Measurements from ENCODE around the gene FASTKD3. TPM values are rescaled to one million over a fixed set of nuclear protein-coding genes. Genes with fewer than 3 reads are reported as not detected.

The FASTKD3 gene
- polyA plus RNA-seq, 1 donor from 2014 or later, result 27.8 TPM

DNA sequence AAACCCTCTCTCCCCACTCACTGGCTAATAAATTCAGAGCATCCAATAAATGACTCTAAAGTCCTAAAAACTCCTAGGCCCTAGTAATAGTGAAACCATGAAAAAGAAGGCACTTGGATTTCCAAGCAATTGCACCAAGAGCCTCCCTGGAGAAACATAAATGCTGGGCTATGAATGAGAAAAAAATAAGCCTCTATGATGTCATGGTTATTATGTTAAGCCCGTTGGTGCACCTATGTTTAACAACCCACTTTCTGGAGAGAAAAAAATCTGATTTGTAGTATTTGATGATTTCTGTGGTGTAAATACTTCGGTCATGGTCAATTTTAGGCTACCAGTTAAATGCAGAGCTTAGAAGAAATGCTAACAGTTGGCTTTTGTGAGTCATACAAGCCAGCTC, 26.3 kb downstream of the FASTKD3 start:
- H3K9me3 ChIP-seq (ENCODE audit: low read length), result no peaks in the 10 kb centered on the region
- H3K9me2 ChIP-seq (ENCODE audit: insufficient read depth, low read length), result no peaks in the 10 kb centered on the region
- no peaks in the 10 kb centered on the region for H3K79me2 ChIP-seq (replicated peaks; ENCODE audit: insufficient read depth, low read length)
- H3K4me3 ChIP-seq (ENCODE audit: low read length), result no peak overlapping the region
- no peaks in the 10 kb centered on the region for H4K20me1 ChIP-seq (ENCODE audit: insufficient read depth)
- no peak overlapping the region for H3K9ac ChIP-seq (ENCODE audit: low read length)
- H2AFZ ChIP-seq (ENCODE audit: low read depth, low read length), result no peak overlapping the region
- H3K4me2 ChIP-seq (ENCODE audit: low read length), result no peak overlapping the region
- no peaks in the 10 kb centered on the region for H3F3A ChIP-seq (ENCODE audit: insufficient read depth, low read length, poor library complexity, severe bottlenecking)
- TF ChIP-seq EP300 (conservative IDR thresholded peaks at IDR 0.05; ENCODE audit: poor library complexity, severe bottlenecking) (no peak), EZH2 (IDR thresholded peaks at IDR 0.05; ENCODE audit: borderline replicate concordance, insufficient read depth, low read length, poor library complexity, severe bottlenecking) (no peak), POLR2AphosphoS5 (IDR thresholded peaks at IDR 0.05) (no peak), SMC3 (conservative IDR thresholded peaks at IDR 0.05; ENCODE audit: poor library complexity) (no peak), MXI1 (conservative IDR thresholded peaks at IDR 0.05; ENCODE audit: poor library complexity, severe bottlenecking) (no peak), TAF1 (IDR thresholded peaks at IDR 0.05; ENCODE audit: low read depth) (no peak), RAD21 (conservative IDR thresholded peaks at IDR 0.05) (no peak)
- TF ChIP-seq, protein P1, sequence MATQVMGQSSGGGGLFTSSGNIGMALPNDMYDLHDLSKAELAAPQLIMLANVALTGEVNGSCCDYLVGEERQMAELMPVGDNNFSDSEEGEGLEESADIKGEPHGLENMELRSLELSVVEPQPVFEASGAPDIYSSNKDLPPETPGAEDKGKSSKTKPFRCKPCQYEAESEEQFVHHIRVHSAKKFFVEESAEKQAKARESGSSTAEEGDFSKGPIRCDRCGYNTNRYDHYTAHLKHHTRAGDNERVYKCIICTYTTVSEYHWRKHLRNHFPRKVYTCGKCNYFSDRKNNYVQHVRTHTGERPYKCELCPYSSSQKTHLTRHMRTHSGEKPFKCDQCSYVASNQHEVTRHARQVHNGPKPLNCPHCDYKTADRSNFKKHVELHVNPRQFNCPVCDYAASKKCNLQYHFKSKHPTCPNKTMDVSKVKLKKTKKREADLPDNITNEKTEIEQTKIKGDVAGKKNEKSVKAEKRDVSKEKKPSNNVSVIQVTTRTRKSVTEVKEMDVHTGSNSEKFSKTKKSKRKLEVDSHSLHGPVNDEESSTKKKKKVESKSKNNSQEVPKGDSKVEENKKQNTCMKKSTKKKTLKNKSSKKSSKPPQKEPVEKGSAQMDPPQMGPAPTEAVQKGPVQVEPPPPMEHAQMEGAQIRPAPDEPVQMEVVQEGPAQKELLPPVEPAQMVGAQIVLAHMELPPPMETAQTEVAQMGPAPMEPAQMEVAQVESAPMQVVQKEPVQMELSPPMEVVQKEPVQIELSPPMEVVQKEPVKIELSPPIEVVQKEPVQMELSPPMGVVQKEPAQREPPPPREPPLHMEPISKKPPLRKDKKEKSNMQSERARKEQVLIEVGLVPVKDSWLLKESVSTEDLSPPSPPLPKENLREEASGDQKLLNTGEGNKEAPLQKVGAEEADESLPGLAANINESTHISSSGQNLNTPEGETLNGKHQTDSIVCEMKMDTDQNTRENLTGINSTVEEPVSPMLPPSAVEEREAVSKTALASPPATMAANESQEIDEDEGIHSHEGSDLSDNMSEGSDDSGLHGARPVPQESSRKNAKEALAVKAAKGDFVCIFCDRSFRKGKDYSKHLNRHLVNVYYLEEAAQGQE (IDR thresholded peaks at IDR 0.05; ENCODE audit: borderline replicate concordance), result no peak
- TF ChIP-seq, protein P2, sequence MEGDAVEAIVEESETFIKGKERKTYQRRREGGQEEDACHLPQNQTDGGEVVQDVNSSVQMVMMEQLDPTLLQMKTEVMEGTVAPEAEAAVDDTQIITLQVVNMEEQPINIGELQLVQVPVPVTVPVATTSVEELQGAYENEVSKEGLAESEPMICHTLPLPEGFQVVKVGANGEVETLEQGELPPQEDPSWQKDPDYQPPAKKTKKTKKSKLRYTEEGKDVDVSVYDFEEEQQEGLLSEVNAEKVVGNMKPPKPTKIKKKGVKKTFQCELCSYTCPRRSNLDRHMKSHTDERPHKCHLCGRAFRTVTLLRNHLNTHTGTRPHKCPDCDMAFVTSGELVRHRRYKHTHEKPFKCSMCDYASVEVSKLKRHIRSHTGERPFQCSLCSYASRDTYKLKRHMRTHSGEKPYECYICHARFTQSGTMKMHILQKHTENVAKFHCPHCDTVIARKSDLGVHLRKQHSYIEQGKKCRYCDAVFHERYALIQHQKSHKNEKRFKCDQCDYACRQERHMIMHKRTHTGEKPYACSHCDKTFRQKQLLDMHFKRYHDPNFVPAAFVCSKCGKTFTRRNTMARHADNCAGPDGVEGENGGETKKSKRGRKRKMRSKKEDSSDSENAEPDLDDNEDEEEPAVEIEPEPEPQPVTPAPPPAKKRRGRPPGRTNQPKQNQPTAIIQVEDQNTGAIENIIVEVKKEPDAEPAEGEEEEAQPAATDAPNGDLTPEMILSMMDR (IDR thresholded peaks at IDR 0.05; ENCODE audit: poor library complexity, severe bottlenecking), result no peak
- no peak overlapping the region for H3K27ac ChIP-seq (ENCODE audit: low read length)
- no peaks in the 10 kb centered on the region for H3K27me3 ChIP-seq (ENCODE audit: insufficient read depth, low read depth, low read length)
- no peaks in the 10 kb centered on the region for H3K36me3 ChIP-seq (ENCODE audit: insufficient read depth, low read length)

DNA sequence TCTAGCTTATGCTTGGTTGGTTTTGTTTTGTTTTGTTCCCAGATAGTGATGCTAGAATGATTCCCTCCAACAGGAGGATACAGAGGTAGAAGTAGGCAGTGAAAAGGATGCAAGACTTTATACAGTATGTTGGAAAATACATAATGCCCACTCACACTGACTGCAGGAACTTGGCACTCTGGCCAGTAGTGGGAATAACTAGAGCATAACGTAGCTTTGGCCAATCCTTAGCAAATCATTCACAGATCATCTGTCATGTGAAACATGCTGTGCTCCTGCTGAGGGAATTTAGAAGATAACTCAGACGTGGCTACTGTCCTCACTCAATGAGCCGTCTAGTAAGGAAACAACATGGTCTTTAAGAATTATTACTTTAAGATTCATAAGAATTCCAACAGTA, 31.4 kb downstream of the FASTKD3 start:
- TF ChIP-seq, protein P2 (IDR thresholded peaks at IDR 0.05; ENCODE audit: poor library complexity, severe bottlenecking), result no peak
- TF ChIP-seq RAD21 (conservative IDR thresholded peaks at IDR 0.05), result no peak
- no peak for TF ChIP-seq EZH2 (IDR thresholded peaks at IDR 0.05; ENCODE audit: borderline replicate concordance, insufficient read depth, low read length, poor library complexity, severe bottlenecking)
- TF ChIP-seq SMC3 (conservative IDR thresholded peaks at IDR 0.05; ENCODE audit: poor library complexity), result no peak
- TF ChIP-seq, protein P1 (IDR thresholded peaks at IDR 0.05; ENCODE audit: borderline replicate concordance), result no peak
- no peak for TF ChIP-seq TAF1 (IDR thresholded peaks at IDR 0.05; ENCODE audit: low read depth)
- no peak for TF ChIP-seq MXI1 (conservative IDR thresholded peaks at IDR 0.05; ENCODE audit: poor library complexity, severe bottlenecking)
- TF ChIP-seq EP300 (conservative IDR thresholded peaks at IDR 0.05; ENCODE audit: poor library complexity, severe bottlenecking), result no peak
- no peak for TF ChIP-seq POLR2AphosphoS5 (IDR thresholded peaks at IDR 0.05)
- H3K79me2 ChIP-seq (replicated peaks; ENCODE audit: insufficient read depth, low read length), result no peaks in the 10 kb centered on the region
- no peaks in the 10 kb centered on the region for H3K36me3 ChIP-seq (ENCODE audit: insufficient read depth, low read length)
- H3K9ac ChIP-seq (ENCODE audit: low read length), result no peak overlapping the region
- H3K9me3 ChIP-seq (ENCODE audit: low read length), result no peaks in the 10 kb centered on the region
- no peak overlapping the region for H2AFZ ChIP-seq (ENCODE audit: low read depth, low read length)
- no peaks in the 10 kb centered on the region for H3K27me3 ChIP-seq (ENCODE audit: insufficient read depth, low read depth, low read length)
- no peak overlapping the region for H3K4me3 ChIP-seq (ENCODE audit: low read length)
- no peaks in the 10 kb centered on the region for H4K20me1 ChIP-seq (ENCODE audit: insufficient read depth)
- no peaks in the 10 kb centered on the region for H3F3A ChIP-seq (ENCODE audit: insufficient read depth, low read length, poor library complexity, severe bottlenecking)
- H3K27ac ChIP-seq (ENCODE audit: low read length), result no peak overlapping the region
- no peak overlapping the region for H3K4me2 ChIP-seq (ENCODE audit: low read length)
- H3K9me2 ChIP-seq (ENCODE audit: insufficient read depth, low read length), result no peaks in the 10 kb centered on the region
